Right atrium auricular region (tissue), 2 donors: ENCODE data around the gene DOCK9. TPM values are rescaled to one million over a fixed set of nuclear protein-coding genes. Genes with fewer than 3 reads are reported as not detected.
"Not testable (repeated sequence)": the region's sequence is repeated elsewhere in the genome, so short reads cannot be mapped to it uniquely, and the experiment has no call there.

ENCODE experiments used
- DNase-seq: peaks from one replicate; pipeline ENCODE4 v3.0.0-alpha.2; 2019; ENCODE audit warnings: low spot score
- H3K27ac ChIP-seq, 2 donors: fragments of 200-600 bp; sonication (generic); 1 replicate in 1 of 2; 2 replicates in 1 of 2; pipeline ENCODE4 v1.5.1; 2016 to 2019
- H3K27me3 ChIP-seq, 2 donors: fragments of 200-600 bp; sonication (generic); one replicate each; pipeline versions ENCODE4 v1.5.1 to v1.6.0; 2017 to 2019
- H3K36me3 ChIP-seq: fragments of 200-600 bp; sonication (generic); one replicate; pipeline ENCODE4 v1.5.1; 2016
- H3K4me1 ChIP-seq, 2 donors: fragments of 200-600 bp; sonication (generic); one replicate each; pipeline versions ENCODE4 v1.5.1 to v1.6.0; 2017 to 2019
- H3K4me3 ChIP-seq, 2 donors: fragments of 200-600 bp; sonication (generic); 1 replicate in 1 of 2; 2 replicates in 1 of 2; pipeline ENCODE4 v1.5.1; 2017 to 2019; ENCODE audit warnings: mild to moderate bottlenecking in 1 of 2, moderate library complexity in 1 of 2
- H3K9me3 ChIP-seq, 2 donors: fragments of 200-600 bp; sonication (generic); one replicate each; pipeline ENCODE4 v1.5.1; 2019
- total RNA-seq, 2 donors: library from RNA; depleted of rRNA; stranded (reverse); fragments of >200 nt; gene quantifications; one replicate each; pipeline ENCODE4 v1.1.0, GENCODE V29; 2016
- TF ChIP-seq, protein P1 (sequence below), 2 donors: fragments of 200-600 bp; sonication (generic); IDR thresholded peaks; one replicate each; pipeline ENCODE4 v1.5.1; 2019; ENCODE audit warnings: antibody characterized with exemption in 2 of 2

The DOCK9 gene
- total RNA-seq, 2 donors from 2014 or later, result 79.6 to 80.5 TPM

GRCh38 chr13:98896083-98896867 lies 81.6 kb downstream of the DOCK9 start:
- Histone ChIP-seq H3K4me3 (no peak overlapping the region), H3K27me3 (no peaks in the 10 kb centered on the region), H3K27ac (no peak overlapping the region), H3K9me3 (no peaks in the 10 kb centered on the region), H3K36me3 (peaks cover 36% of the 10 kb centered on the region), H3K4me1 (no peaks in the 10 kb centered on the region)
- TF ChIP-seq, protein P1, sequence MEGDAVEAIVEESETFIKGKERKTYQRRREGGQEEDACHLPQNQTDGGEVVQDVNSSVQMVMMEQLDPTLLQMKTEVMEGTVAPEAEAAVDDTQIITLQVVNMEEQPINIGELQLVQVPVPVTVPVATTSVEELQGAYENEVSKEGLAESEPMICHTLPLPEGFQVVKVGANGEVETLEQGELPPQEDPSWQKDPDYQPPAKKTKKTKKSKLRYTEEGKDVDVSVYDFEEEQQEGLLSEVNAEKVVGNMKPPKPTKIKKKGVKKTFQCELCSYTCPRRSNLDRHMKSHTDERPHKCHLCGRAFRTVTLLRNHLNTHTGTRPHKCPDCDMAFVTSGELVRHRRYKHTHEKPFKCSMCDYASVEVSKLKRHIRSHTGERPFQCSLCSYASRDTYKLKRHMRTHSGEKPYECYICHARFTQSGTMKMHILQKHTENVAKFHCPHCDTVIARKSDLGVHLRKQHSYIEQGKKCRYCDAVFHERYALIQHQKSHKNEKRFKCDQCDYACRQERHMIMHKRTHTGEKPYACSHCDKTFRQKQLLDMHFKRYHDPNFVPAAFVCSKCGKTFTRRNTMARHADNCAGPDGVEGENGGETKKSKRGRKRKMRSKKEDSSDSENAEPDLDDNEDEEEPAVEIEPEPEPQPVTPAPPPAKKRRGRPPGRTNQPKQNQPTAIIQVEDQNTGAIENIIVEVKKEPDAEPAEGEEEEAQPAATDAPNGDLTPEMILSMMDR (IDR thresholded peaks at IDR 0.05), result no peak
- DNase-seq, result no peak

GRCh38 chr13:98894814-98895213 lies 83.0 kb downstream of the DOCK9 start:
- H3K4me1 ChIP-seq, DNase-seq, H3K27me3 ChIP-seq, H3K4me3 ChIP-seq, H3K27ac ChIP-seq, H3K9me3 ChIP-seq: not testable (repeated sequence)
- H3K36me3 ChIP-seq, result peaks cover 30% of the 10 kb centered on the region

GRCh38 chr13:98893371-98893770 lies 84.5 kb downstream of the DOCK9 start:
- no peak for DNase-seq
- no peak overlapping the region for H3K27ac ChIP-seq
- no peaks in the 10 kb centered on the region for H3K27me3 ChIP-seq
- TF ChIP-seq, protein P1 (IDR thresholded peaks at IDR 0.05), result no peak
- no peak overlapping the region for H3K4me3 ChIP-seq
- H3K4me1 ChIP-seq, result peaks cover 0 to 15% of the 10 kb centered on the region in 2 donors
- no peaks in the 10 kb centered on the region for H3K9me3 ChIP-seq
- peaks cover 28% of the 10 kb centered on the region for H3K36me3 ChIP-seq

GRCh38 chr13:98892821-98893220 lies 85.0 kb downstream of the DOCK9 start:
- Histone ChIP-seq H3K36me3 (peaks cover 23% of the 10 kb centered on the region), H3K9me3 (no peaks in the 10 kb centered on the region), H3K27ac (no peak overlapping the region), H3K4me3 (no peak overlapping the region), H3K27me3 (no peaks in the 10 kb centered on the region), H3K4me1 (peaks cover 0 to 15% of the 10 kb centered on the region in 2 donors)
- no peak for DNase-seq
- TF ChIP-seq, protein P1 (IDR thresholded peaks at IDR 0.05), result no peak

- H3K9me3 ChIP-seq, result no peaks in the 10 kb centered on the region
Measured at GRCh38 chr13:98892077-98892476, 85.8 kb downstream of the DOCK9 start.

DNA sequence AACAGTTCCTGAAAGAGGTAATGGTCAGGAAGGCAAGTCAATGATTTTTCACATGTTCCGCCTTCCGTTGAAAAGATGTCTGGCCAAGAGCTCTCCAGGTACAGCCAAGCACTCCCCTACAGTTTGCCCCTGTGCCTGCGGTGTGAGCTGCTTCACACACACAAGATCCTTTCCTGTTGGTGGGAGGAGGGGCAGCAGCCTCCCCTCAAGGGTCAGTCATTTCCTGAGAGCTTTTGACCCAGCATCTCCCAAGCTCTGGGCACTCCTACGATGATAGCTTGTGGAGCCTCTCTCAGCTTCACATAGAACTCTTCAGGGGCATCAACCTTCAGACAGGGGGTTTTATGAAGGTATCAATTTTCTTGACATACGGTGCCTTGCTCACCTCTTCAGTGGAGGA lies 86.9 kb downstream of the DOCK9 start:
- Histone ChIP-seq H3K27ac (no peak overlapping the region), H3K27me3 (no peaks in the 10 kb centered on the region), H3K9me3 (no peaks in the 10 kb centered on the region), H3K4me3 (no peak overlapping the region), H3K4me1 (peaks cover 0 to 15% of the 10 kb centered on the region in 2 donors), H3K36me3 (peaks cover 4% of the 10 kb centered on the region)
- no peak for DNase-seq
- TF ChIP-seq, protein P1 (IDR thresholded peaks at IDR 0.05), result no peak

More at GRCh38 chr13:98892077-98892476, 85.8 kb downstream of the DOCK9 start:
- DNase-seq, result no peak
- no peak overlapping the region for H3K27ac ChIP-seq
- H3K4me3 ChIP-seq, result no peak overlapping the region
- H3K4me1 ChIP-seq, result peaks cover 0 to 15% of the 10 kb centered on the region in 2 donors
- H3K27me3 ChIP-seq, result no peaks in the 10 kb centered on the region
- H3K36me3 ChIP-seq, result peaks cover 15% of the 10 kb centered on the region
- TF ChIP-seq, protein P1 (IDR thresholded peaks at IDR 0.05), result no peak
